B cell (primary cell): ENCODE results near the gene YARS2. TPM values are rescaled to one million over a fixed set of nuclear protein-coding genes. Genes with fewer than 3 reads are reported as not detected.

Source experiments
- ATAC-seq: fragments of 200-7000 bp; cut with Tn5 transposase; one replicate; pipeline ENCODE4 v1.10.0; 2021; ENCODE audit warnings: low read depth, mild to moderate bottlenecking, moderate number of reproducible peaks, moderate library complexity
- CTCF ChIA-PET: fragments of 350-600 bp; sonication (Branson Sonifier 250); formaldehyde crosslinking; loops from one replicate; lab custom pipeline; 2021; ENCODE audit warnings: antibody characterized with exemption, inconsistent platforms; lab: Charles Lee
- POLR2A ChIA-PET: fragments of 350-600 bp; sonication (Branson Sonifier 250); formaldehyde crosslinking; loops from one replicate; lab custom pipeline; 2021; ENCODE audit warnings: antibody characterized with exemption; lab: Charles Lee
- DNase-seq: peaks from one replicate; pipeline ENCODE4 v3.0.0; 2013
- H2AFZ ChIP-seq: 2 replicates; pipeline ENCODE4 v1.6.1; 2012; ENCODE audit warnings: mild to moderate bottlenecking, low read depth, low read length; ENCODE audit not compliant: insufficient read depth, poor library complexity, severe bottlenecking
- H3K27ac ChIP-seq, 2 donors: 1 replicate in 1 of 2; 2 replicates in 1 of 2; pipeline ENCODE4 v1.5.1; 2012 to 2013; ENCODE audit warnings: low read length in 2 of 2, mild to moderate bottlenecking in 2 of 2, moderate library complexity in 1 of 2
- H3K27me3 ChIP-seq, 4 experiments: fragments of 200-600 bp in 1 of 4; sonication (generic) in 1 of 4; replicated peaks in 1 of 4; 1 replicate in 2 of 4; 2 replicates in 2 of 4; pipeline versions ENCODE4 v1.6.1 to v1.7.0; 2013 to 2016; ENCODE audit warnings: low read length in 3 of 4, mild to moderate bottlenecking in 2 of 4, mixed read lengths in 1 of 4, moderate library complexity in 1 of 4; ENCODE audit not compliant: insufficient read depth in 4 of 4, control insufficient read depth in 3 of 4; ENCODE audit errors: control extremely low read depth in 1 of 4
- H3K36me3 ChIP-seq, 2 experiments: replicated peaks in 1 of 2; 1 replicate in 1 of 2; 2 replicates in 1 of 2; pipeline versions ENCODE4 v1.6.1 to v1.7.1; 2013; ENCODE audit warnings: low read length in 1 of 2; ENCODE audit not compliant: insufficient read depth in 2 of 2, control insufficient read depth in 1 of 2; ENCODE audit errors: control extremely low read depth in 1 of 2, extremely low read depth in 1 of 2
- H3K4me1 ChIP-seq, 2 donors: fragments of 200-600 bp in 1 of 2; sonication (generic) in 1 of 2; 1 replicate in 1 of 2; 2 replicates in 1 of 2; pipeline versions ENCODE4 v1.5.1 to v1.6.1; 2013 to 2017; ENCODE audit warnings: low read length in 2 of 2; ENCODE audit not compliant: control insufficient read depth in 2 of 2, insufficient read depth in 2 of 2
- H3K4me2 ChIP-seq: replicated peaks from 2 replicates; pipeline ENCODE3; 2012; ENCODE audit warnings: mild to moderate bottlenecking, low read depth, low read length; ENCODE audit not compliant: poor library complexity, severe bottlenecking
- H3K4me3 ChIP-seq, 5 experiments: fragments of 200-600 bp in 1 of 5; sonication (generic) in 1 of 5; 1 replicate in 3 of 5; 2 replicates in 2 of 5; pipeline versions ENCODE4 v1.5.1 to v1.7.0; 2011 to 2016; ENCODE audit warnings: low read length in 4 of 5, mild to moderate bottlenecking in 4 of 5, low read depth in 2 of 5, control low read depth in 1 of 5, moderate library complexity in 1 of 5; ENCODE audit not compliant: insufficient read depth in 1 of 5; ENCODE audit errors: control extremely low read depth in 1 of 5, extremely low read depth in 1 of 5
- H3K79me2 ChIP-seq: fragments of 200-600 bp; sonication (generic); one replicate; pipeline ENCODE4 v1.6.0; 2016; ENCODE audit warnings: low read length; ENCODE audit not compliant: control insufficient read depth, insufficient read depth
- H3K9ac ChIP-seq: fragments of 200-600 bp; sonication (generic); 2 replicates; pipeline ENCODE4 v1.6.1; 2017; ENCODE audit warnings: mild to moderate bottlenecking, low read length, moderate library complexity
- H3K9me3 ChIP-seq, 3 donors: one replicate each; pipeline versions ENCODE4 v1.6.1 to v1.7.1; 2013; ENCODE audit warnings: low read length in 2 of 3; ENCODE audit not compliant: control insufficient read depth in 2 of 3, insufficient read depth in 1 of 3; ENCODE audit errors: control extremely low read depth in 1 of 3
- H4K20me1 ChIP-seq: 2 replicates; pipeline ENCODE4 v1.6.0; 2012; ENCODE audit warnings: mild to moderate bottlenecking, low read length; ENCODE audit not compliant: insufficient read depth, control insufficient read depth, poor library complexity, severe bottlenecking
- H3K27ac Mint-ChIP-seq: one replicate; pipeline ENCODE4 v1.8.0; 2021; ENCODE audit warnings: mixed read lengths
- H3K27me3 Mint-ChIP-seq: one replicate; pipeline ENCODE4 v1.8.0; 2021; ENCODE audit warnings: mixed read lengths
- H3K4me1 Mint-ChIP-seq: one replicate; pipeline ENCODE4 v1.8.0; 2021; ENCODE audit warnings: mixed read lengths
- H3K4me3 Mint-ChIP-seq: one replicate; pipeline ENCODE4 v1.8.0; 2021; ENCODE audit warnings: mixed read lengths
- H3K9me3 Mint-ChIP-seq: one replicate; pipeline ENCODE4 v1.8.0; 2022; ENCODE audit warnings: mixed read lengths; ENCODE audit not compliant: insufficient read depth
- CTCF ChIP-seq: fragments of 200-600 bp; IDR thresholded peaks from one replicate; pipeline ENCODE4 v1.8.0; 2022; ENCODE audit warnings: antibody characterized with exemption, mild to moderate bottlenecking
- EZH2 ChIP-seq: IDR thresholded peaks from 2 replicates; pipeline ENCODE4 v1.6.1; 2012; ENCODE audit warnings: borderline replicate concordance, low read depth, mild to moderate bottlenecking, moderate library complexity, low read length; ENCODE audit not compliant: insufficient read depth, poor library complexity, severe bottlenecking
- WGBS: methylation state at CpG from one replicate; pipeline ENCODE4 v1.1.5; 2013; ENCODE audit warnings: missing lambda C conversion rate; ENCODE audit not compliant: insufficient coverage; 5-methylcytosine and 5-hydroxymethylcytosine counted together
- intact Hi-C: fragments of 100-400 bp; cut with micrococcal nuclease; formaldehyde crosslinking; loops from one replicate; pipeline ENCODE4 v1.10.0; 2022
- polyA plus RNA-seq: library from polyadenylated mRNA; depleted of rRNA; stranded (reverse); fragments of >200 nt; gene quantifications from 2 replicates; pipeline ENCODE4 v1.2.3, GENCODE V29; 2012
- total RNA-seq, 2 donors: library from RNA; stranded (reverse); fragments of 120-200 nt in 1 of 2; gene quantifications; 1 replicate in 1 of 2; 2 replicates in 1 of 2; pipeline versions ENCODE4 v1.2.3 to v1.2.4, GENCODE V29; 2013 to 2022

The YARS2 gene
- total and polyA plus RNA-seq, 2 donors (not counting 1 experiment from before 2014, with no cell fraction given), result 14.6 to 18.8 TPM

- TF ChIP-seq CTCF (no peak), EZH2 (no peak)
- POLR2A ChIA-PET, result no interaction called here
- H3K4me3 Mint-ChIP-seq, result peak overlapping the region; percentile 93
- Histone ChIP-seq H3K4me3 (no peak overlapping the region), H3K27ac (peak overlapping the region in 1 of 2 donors; percentile 65), H3K79me2 (peaks cover 17% of the 10 kb centered on the region), H4K20me1 (no peaks in the 10 kb centered on the region), H3K27me3 (no peaks in the 10 kb centered on the region), H3K9ac (no peak overlapping the region), H3K4me1 (peaks cover 12 to 15% of the 10 kb centered on the region in 2 donors), H2AFZ (no peak overlapping the region), H3K4me2 (no peak overlapping the region), H3K9me3 (no peaks in the 10 kb centered on the region), H3K36me3 (peaks cover 5 to 39% of the 10 kb centered on the region in 2 experiments)
- ATAC-seq (no peak), DNase-seq (no peak)
- peaks cover 19% of the 10 kb centered on the region for H3K4me1 Mint-ChIP-seq
- CTCF ChIA-PET, result interaction anchor here (2.9 to 5.8 kb wide), 2 partner anchors 8 to 1268 kb away, joined by 14 to 84 read pairs; partner anchors contain the start of gene ALG10
- intact Hi-C loops, result loop anchor here (2.0 to 10.0 kb wide), 2 partner anchors 851 to 1999 kb away; partner anchors contain the start of gene CAPRIN2
- peak overlapping the region; percentile 53 for H3K27ac Mint-ChIP-seq
- 67% methylated on average over 1 of the region's 4 CpGs for WGBS
- H3K27me3 Mint-ChIP-seq, result no peaks in the 10 kb centered on the region
- H3K9me3 Mint-ChIP-seq, result no peaks in the 10 kb centered on the region
Measured at GRCh38 chr12:32753605-32754004, 2.1 kb downstream of the YARS2 start.

GRCh38 chr12:32743264-32743663 is 12.4 kb downstream of the YARS2 start:
- no peaks in the 10 kb centered on the region for H3K4me1 Mint-ChIP-seq
- Histone ChIP-seq H3K79me2 (peaks cover 3% of the 10 kb centered on the region), H3K9me3 (no peaks in the 10 kb centered on the region), H4K20me1 (no peaks in the 10 kb centered on the region), H3K36me3 (peaks cover 2 to 71% of the 10 kb centered on the region in 2 experiments), H2AFZ (no peak overlapping the region), H3K4me1 (no peaks in the 10 kb centered on the region), H3K9ac (no peak overlapping the region), H3K4me2 (no peak overlapping the region), H3K27me3 (no peaks in the 10 kb centered on the region), H3K4me3 (no peak overlapping the region), H3K27ac (no peak overlapping the region)
- H3K9me3 Mint-ChIP-seq, result no peaks in the 10 kb centered on the region
- 100% methylated on average over 1 of the region's 2 CpGs for WGBS
- no peak for DNase-seq
- no peaks in the 10 kb centered on the region for H3K27me3 Mint-ChIP-seq
- no peak for TF ChIP-seq EZH2
- no peak for TF ChIP-seq CTCF
- no peak overlapping the region for H3K4me3 Mint-ChIP-seq
- ChIA-PET CTCF (interaction anchor here (4.0 kb wide), 1 partner anchor 12 kb away, joined by 14 read pairs; the partner anchor contains the start of gene YARS2), POLR2A (no interaction called here)
- no peak for ATAC-seq
- intact Hi-C loops, result no loop called here
- H3K27ac Mint-ChIP-seq, result no peak overlapping the region
